Tibial nerve (tissue), 4 donors: ENCODE data around the gene DQX1.

Source experiments
- EP300 ChIP-seq, 2 donors: sonication (generic); formaldehyde crosslinking; IDR thresholded peaks; one replicate each; pipeline ENCODE4 v1.6.1; 2017; ENCODE audit warnings: antibody characterized with exemption in 2 of 2, mild to moderate bottlenecking in 1 of 2
- POLR2A ChIP-seq, 2 donors: fragments of 450-650 bp; IDR thresholded peaks; one replicate each; pipeline ENCODE4 v1.6.1; 2017; ENCODE audit warnings: antibody characterized with exemption in 2 of 2, mild to moderate bottlenecking in 2 of 2, moderate library complexity in 2 of 2
- TF ChIP-seq, protein P1 (sequence below), 5 experiments: fragments of 200-600 bp in 3 of 5; fragments of 450-650 bp in 2 of 5; sonication (generic) in 3 of 5; IDR thresholded peaks; one replicate each; pipeline ENCODE4 v1.5.1; 2016 to 2019; ENCODE audit warnings: antibody characterized with exemption in 5 of 5, mild to moderate bottlenecking in 3 of 5, moderate library complexity in 2 of 5

DNA sequence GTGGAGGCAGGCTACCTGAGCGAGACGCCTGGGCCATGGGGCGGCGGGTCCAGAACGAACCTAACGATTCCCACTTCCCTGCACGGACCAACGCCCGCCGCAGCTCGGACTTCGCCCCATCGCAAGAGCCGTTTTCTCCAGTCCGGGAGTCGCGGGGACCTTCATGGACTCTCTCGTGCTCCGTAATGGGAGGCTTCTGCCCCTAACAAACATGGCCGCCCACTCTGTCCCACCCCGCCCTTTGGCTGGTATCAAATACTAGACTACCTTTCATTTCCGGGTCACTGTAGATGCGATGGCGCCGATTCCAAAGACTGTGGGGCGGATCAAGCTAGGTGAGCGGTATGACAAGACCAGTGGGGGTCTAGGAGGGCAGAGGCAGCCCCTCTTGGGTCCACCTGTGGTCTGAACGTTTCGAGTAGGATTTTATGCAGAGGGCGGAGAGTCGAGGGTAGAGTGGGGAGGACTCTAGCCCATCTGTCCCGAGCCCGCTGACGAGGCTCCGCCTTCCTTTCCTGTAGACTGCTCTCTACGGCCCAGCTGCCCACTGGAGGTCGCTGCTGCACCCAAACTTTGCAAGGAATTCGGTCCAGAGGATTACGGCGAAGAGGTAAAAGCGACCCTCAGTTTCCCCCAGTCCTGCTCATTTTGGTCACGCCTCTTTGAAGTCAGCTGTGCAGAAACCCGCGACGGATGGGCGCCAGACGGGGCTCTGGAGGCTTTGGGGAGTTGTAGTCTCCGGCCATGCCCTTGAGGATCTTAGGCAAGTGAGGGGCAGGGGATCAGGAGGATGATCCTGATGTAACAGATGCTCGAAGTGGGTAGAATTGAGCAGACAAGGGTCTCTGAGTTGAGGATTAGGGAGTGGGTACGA lies 43.0 kb downstream of the DQX1 start, which contains the start of the genes CCDC142 and TTC31:
- TF ChIP-seq, protein P1, sequence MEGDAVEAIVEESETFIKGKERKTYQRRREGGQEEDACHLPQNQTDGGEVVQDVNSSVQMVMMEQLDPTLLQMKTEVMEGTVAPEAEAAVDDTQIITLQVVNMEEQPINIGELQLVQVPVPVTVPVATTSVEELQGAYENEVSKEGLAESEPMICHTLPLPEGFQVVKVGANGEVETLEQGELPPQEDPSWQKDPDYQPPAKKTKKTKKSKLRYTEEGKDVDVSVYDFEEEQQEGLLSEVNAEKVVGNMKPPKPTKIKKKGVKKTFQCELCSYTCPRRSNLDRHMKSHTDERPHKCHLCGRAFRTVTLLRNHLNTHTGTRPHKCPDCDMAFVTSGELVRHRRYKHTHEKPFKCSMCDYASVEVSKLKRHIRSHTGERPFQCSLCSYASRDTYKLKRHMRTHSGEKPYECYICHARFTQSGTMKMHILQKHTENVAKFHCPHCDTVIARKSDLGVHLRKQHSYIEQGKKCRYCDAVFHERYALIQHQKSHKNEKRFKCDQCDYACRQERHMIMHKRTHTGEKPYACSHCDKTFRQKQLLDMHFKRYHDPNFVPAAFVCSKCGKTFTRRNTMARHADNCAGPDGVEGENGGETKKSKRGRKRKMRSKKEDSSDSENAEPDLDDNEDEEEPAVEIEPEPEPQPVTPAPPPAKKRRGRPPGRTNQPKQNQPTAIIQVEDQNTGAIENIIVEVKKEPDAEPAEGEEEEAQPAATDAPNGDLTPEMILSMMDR (IDR thresholded peaks at IDR 0.05): peak; percentile 79 to 95 (median 91)
- TF ChIP-seq POLR2A (IDR thresholded peaks at IDR 0.05) (peak in 1 of 2 donors; percentile 35), EP300 (IDR thresholded peaks at IDR 0.05) (peak; percentile 69 to 97)
